ENCODE measurements around the gene TP53TG3F. TPM values are rescaled to one million over a fixed set of nuclear protein-coding genes. Genes with fewer than 3 reads are reported as not detected.
"Not testable (repeated sequence)": the region's sequence is repeated elsewhere in the genome, so short reads cannot be mapped to it uniquely, and the experiment has no call there.

TP53TG3F gene, protein sequence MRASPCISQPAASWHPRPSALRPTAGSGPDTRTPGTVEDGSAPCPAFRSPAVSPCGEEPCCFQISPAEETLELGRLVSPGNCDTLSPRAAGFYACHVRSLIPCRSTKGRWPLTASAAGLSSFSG
- not detected in 2 replicates for total RNA-seq

DNA sequence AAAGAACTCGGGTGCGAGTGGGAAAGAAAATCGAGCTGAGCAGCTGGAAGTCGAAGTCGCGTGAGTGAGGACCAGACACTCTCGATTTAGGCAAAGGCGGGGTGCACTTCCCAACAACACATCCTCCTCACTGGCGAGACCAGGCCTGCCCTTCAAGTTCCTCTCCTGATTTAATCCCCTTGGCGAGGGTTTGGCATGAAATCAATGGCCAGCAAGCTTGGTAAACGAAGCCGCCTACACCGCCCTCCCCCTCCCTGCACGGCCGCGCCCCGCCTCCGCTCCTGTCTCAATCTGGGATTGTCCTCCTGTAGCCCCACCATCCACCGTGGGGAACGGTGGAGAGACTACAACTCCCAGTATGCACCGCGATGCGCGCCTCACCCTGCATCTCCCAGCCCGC, at the start of gene TP53TG3F:
TSS of gene TP53TG3F (plus strand) at position 301 of the 400 bp plus-strand sequence. CDS start at position 369, 68 bp downstream.
- H3K79me2 ChIP-seq (ENCODE audit: insufficient read depth, low read length); DNase-seq (ENCODE audit: insufficient read length, low spot score, missing footprints); H2AFZ ChIP-seq (ENCODE audit: low read length); H3K9me3 ChIP-seq (ENCODE audit: low read depth, low read length); H3K27ac ChIP-seq (ENCODE audit: low read depth, low read length); H3K4me3 ChIP-seq (ENCODE audit: insufficient read depth, low read length); H3K4me1 ChIP-seq (ENCODE audit: insufficient read depth, low read length); H3K4me2 ChIP-seq (ENCODE audit: insufficient read depth, low read length); H3K27me3 ChIP-seq (ENCODE audit: insufficient read depth, low read length); H3K36me3 ChIP-seq (ENCODE audit: insufficient read depth, low read length); H4K20me1 ChIP-seq (ENCODE audit: insufficient read depth, low read length): not testable (repeated sequence)

DNA sequence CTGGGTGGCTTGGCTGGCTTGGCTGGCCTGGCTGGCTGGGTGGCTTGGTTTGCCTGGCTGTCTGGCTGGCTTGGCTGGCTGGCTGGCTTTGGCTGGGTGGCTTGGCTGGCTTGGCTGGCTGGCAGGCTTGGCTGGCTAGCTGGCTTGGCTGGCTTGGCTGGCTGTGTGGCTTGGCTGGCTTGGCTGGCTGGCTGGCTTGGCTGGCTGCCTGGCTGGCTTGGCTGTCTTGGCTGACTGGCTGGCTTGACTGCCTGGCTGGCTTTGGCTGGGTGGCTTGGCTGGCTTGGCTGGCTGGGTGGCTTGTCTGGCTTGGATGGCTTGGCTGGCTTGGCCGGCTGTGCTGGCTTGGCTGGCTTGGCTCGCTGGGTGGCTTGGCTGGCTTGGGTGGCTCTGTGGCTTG, 32.2 kb downstream of the TP53TG3F start:
- not testable (repeated sequence) for H3K27ac ChIP-seq (ENCODE audit: low read depth, low read length); H4K20me1 ChIP-seq (ENCODE audit: insufficient read depth, low read length); H3K4me2 ChIP-seq (ENCODE audit: insufficient read depth, low read length); H3K9me3 ChIP-seq (ENCODE audit: low read depth, low read length); H3K27me3 ChIP-seq (ENCODE audit: insufficient read depth, low read length); H3K79me2 ChIP-seq (ENCODE audit: insufficient read depth, low read length); DNase-seq (ENCODE audit: insufficient read length, low spot score, missing footprints); H2AFZ ChIP-seq (ENCODE audit: low read length); H3K4me1 ChIP-seq (ENCODE audit: insufficient read depth, low read length); H3K4me3 ChIP-seq (ENCODE audit: insufficient read depth, low read length); H3K36me3 ChIP-seq (ENCODE audit: insufficient read depth, low read length)

DNA sequence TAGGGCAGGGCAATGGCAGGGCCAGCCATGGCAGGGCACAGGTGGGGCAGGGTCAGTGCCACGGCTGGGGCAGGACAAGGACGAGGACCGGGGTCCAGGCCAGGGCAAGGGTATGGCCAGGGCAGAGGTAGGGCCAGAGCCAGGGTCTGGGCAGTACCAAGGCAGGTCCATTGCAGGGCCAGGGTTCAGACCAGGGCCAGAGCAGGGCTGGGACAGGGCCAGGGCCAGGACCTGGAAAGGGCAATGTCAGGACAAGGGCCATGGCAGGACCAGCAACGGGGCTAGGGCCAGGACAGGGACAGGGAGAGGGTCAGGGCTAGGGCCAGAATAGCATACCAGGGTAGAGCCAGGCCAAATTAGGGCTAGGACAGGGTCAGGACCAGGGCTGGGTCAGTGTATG, 47.8 kb downstream of the TP53TG3F start:
- H3K4me2 ChIP-seq (ENCODE audit: insufficient read depth, low read length); H3K4me3 ChIP-seq (ENCODE audit: insufficient read depth, low read length); H3K27ac ChIP-seq (ENCODE audit: low read depth, low read length); H3K36me3 ChIP-seq (ENCODE audit: insufficient read depth, low read length); H3K4me1 ChIP-seq (ENCODE audit: insufficient read depth, low read length); H2AFZ ChIP-seq (ENCODE audit: low read length); H3K27me3 ChIP-seq (ENCODE audit: insufficient read depth, low read length); DNase-seq (ENCODE audit: insufficient read length, low spot score, missing footprints); H3K79me2 ChIP-seq (ENCODE audit: insufficient read depth, low read length); H3K9me3 ChIP-seq (ENCODE audit: low read depth, low read length); H4K20me1 ChIP-seq (ENCODE audit: insufficient read depth, low read length): not testable (repeated sequence)

DNA sequence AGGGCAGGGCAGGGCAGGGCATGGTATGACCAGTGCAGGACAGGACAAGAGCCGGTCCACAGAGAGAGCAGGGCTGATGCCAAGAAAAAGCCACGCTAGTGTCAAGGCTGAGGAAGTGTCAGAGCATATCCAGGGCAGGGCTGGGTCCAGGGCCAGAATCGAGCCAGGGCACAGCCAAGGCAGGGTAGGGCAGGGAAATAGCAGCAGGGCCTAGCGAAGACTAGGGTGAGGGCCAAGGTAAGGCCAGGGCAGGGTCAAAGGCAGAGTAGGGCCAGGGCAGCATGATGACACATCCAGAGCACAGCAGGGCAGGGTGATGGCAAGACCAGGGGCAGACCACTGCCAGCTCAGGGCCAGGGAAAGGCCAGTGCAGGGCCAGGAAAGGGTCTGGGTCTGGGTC, 49.7 kb downstream of the TP53TG3F start:
- H3K4me2 ChIP-seq (ENCODE audit: insufficient read depth, low read length); H3K27ac ChIP-seq (ENCODE audit: low read depth, low read length); H3K36me3 ChIP-seq (ENCODE audit: insufficient read depth, low read length); H4K20me1 ChIP-seq (ENCODE audit: insufficient read depth, low read length); H3K79me2 ChIP-seq (ENCODE audit: insufficient read depth, low read length); DNase-seq (ENCODE audit: insufficient read length, low spot score, missing footprints); H3K4me1 ChIP-seq (ENCODE audit: insufficient read depth, low read length); H3K9me3 ChIP-seq (ENCODE audit: low read depth, low read length); H3K27me3 ChIP-seq (ENCODE audit: insufficient read depth, low read length); H3K4me3 ChIP-seq (ENCODE audit: insufficient read depth, low read length); H2AFZ ChIP-seq (ENCODE audit: low read length): not testable (repeated sequence)

DNA sequence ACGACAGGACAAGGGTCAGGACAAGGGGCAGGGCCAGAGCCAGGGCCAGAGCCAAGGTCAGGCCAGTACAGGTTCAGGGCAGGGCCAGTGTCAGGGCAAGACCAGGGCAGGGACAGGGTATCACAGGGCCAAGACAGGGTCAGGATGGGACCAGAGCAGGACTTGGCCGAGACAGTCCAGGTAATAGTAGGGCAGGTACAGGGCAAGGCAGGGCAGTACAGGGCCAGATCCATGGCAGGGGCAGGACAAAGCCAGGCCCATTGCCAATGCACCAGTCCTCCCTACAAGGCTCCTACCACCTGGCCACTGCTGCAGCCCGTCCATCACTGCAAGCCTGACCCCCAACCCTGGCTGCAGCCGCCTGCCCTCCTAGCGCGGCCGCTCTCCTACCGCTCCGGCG, 50.5 kb downstream of the TP53TG3F start:
- DNase-seq (ENCODE audit: insufficient read length, low spot score, missing footprints); H3K4me2 ChIP-seq (ENCODE audit: insufficient read depth, low read length); H3K4me3 ChIP-seq (ENCODE audit: insufficient read depth, low read length); H3K79me2 ChIP-seq (ENCODE audit: insufficient read depth, low read length); H3K27ac ChIP-seq (ENCODE audit: low read depth, low read length); H4K20me1 ChIP-seq (ENCODE audit: insufficient read depth, low read length); H3K9me3 ChIP-seq (ENCODE audit: low read depth, low read length); H3K36me3 ChIP-seq (ENCODE audit: insufficient read depth, low read length); H3K27me3 ChIP-seq (ENCODE audit: insufficient read depth, low read length); H2AFZ ChIP-seq (ENCODE audit: low read length); H3K4me1 ChIP-seq (ENCODE audit: insufficient read depth, low read length): not testable (repeated sequence)

Small RNAs within 50 kb of the gene (small RNA-seq; reads per million reads assigned to genes)
- gene AC136944.5 = not detected
- gene AC136944.6 = not detected

Other genes with a start within 250 kb of the TP53TG3F start
- gene TP53TG3E, start 155.3 kb upstream of the TP53TG3F start, total RNA-seq = under 0.01 TPM in 1 of 2 replicates, not detected in the other
- 0.36 TPM in 1 of 2 replicates, not detected in the other for gene TP53TG3B, start 98.8 kb upstream of the TP53TG3F start, total RNA-seq